ENCODE data around the gene MED22.

The MED22 gene

DNA sequence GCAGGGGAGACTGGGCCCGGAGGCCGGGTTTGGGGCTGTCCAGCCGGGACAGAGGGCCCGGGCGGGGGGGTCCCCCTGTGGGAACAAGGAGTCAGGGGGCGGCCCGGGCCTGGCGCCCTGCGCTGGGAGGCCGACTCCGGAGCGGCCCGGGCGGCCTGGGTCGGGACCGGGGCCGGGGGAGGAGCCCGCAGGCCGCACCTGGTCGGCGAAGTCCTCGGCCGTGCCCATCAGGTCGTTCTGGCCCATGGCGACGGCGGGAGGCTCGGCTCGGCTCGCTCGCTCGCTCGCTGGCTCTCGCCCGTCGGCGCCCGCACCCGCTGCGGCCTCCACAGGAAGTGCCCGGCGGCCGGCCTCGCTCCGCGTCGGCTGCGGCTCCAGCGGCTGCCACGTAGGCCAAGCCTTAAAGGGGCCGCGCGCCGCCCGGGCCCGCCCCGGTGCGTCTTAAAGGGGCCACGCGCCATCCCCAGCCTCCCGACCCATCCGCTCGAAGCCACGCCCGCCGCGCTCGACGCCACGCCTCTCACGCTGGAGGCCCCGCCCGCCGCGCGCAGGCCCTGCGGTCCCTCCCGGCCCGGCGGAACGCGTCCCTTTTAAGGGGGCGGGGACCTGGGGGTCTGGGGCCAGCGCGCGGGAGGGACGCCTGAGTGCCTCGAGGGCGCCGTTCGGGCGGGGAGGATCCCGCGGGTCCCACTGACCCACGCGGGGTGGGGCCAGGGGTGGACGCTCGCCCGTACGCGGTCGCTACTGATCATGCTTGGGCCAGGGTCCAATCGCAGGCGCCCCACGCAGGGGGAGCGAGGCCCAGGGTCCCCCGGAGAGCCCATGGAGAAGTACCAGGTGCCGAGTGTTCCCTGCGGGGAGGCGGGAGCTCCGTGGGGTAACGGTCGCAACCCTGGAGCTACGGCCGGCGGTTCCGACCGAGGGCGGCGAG is 28.1 kb upstream of the MED22 start, which contains the start of the genes STKLD1 and SURF4 (continued):
- TF ChIP-seq, protein P1, sequence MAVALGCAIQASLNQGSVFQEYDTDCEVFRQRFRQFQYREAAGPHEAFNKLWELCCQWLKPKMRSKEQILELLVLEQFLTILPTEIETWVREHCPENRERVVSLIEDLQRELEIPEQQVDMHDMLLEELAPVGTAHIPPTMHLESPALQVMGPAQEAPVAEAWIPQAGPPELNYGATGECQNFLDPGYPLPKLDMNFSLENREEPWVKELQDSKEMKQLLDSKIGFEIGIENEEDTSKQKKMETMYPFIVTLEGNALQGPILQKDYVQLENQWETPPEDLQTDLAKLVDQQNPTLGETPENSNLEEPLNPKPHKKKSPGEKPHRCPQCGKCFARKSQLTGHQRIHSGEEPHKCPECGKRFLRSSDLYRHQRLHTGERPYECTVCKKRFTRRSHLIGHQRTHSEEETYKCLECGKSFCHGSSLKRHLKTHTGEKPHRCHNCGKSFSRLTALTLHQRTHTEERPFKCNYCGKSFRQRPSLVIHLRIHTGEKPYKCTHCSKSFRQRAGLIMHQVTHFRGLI (tag by site-specific recombination; IDR thresholded peaks at IDR 0.05), result 0 out of 2 replicates have a peak, but pooled peaks have one; percentile 52
- TF ChIP-seq, protein P2, sequence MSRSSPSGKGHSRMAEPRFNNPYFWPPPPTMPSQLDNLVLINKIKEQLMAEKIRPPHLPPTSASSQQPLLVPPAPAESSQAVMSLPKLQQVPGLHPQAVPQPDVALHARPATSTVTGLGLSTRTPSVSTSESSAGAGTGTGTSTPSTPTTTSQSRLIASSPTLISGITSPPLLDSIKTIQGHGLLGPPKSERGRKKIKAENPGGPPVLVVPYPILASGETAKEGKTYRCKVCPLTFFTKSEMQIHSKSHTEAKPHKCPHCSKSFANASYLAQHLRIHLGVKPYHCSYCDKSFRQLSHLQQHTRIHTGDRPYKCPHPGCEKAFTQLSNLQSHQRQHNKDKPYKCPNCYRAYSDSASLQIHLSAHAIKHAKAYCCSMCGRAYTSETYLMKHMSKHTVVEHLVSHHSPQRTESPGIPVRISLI (tag by site-specific recombination; IDR thresholded peaks at IDR 0.05), result no peak
- TF ChIP-seq ZNF169 (tag by site-specific recombination; IDR thresholded peaks at IDR 0.05) (no peak), ZNF354C (tag by site-specific recombination; IDR thresholded peaks at IDR 0.05; ENCODE audit: borderline replicate concordance, low read depth) (no peak), ZNF596 (tag by site-specific recombination; IDR thresholded peaks at IDR 0.05) (peak; percentile 84), ZNF660 (tag by site-specific recombination; IDR thresholded peaks at IDR 0.05) (no peak; the same call in 1 of the 2 replicates), ZXDB (tag by site-specific recombination; IDR thresholded peaks at IDR 0.05) (0 out of 2 replicates have a peak, but pooled peaks have one; percentile 31), ZFHX2 (tag by site-specific recombination; conservative IDR thresholded peaks at IDR 0.05) (peak; percentile 38; the same call in 1 of the 2 replicates), ZNF366 (tag by site-specific recombination; conservative IDR thresholded peaks at IDR 0.05) (no peak), ZFP37 (tag by site-specific recombination; IDR thresholded peaks at IDR 0.05) (no peak), OVOL3 (tag by site-specific recombination; IDR thresholded peaks at IDR 0.05) (no peak), MEIS1 (CRISPR knock-in tag; IDR thresholded peaks at IDR 0.05; ENCODE audit: borderline replicate concordance) (no peak), SP2 (tag by site-specific recombination; IDR thresholded peaks at IDR 0.05) (peak; percentile 52), ZSCAN23 (tag by site-specific recombination; IDR thresholded peaks at IDR 0.05) (no peak), ZNF146 (tag by site-specific recombination; IDR thresholded peaks at IDR 0.05) (no peak), ZNF155 (tag by site-specific recombination; IDR thresholded peaks at IDR 0.05) (no peak), ZNF843 (tag by site-specific recombination; IDR thresholded peaks at IDR 0.05) (0 out of 2 replicates have a peak, but pooled peaks have one; percentile 15)
- TF ChIP-seq, protein P3, sequence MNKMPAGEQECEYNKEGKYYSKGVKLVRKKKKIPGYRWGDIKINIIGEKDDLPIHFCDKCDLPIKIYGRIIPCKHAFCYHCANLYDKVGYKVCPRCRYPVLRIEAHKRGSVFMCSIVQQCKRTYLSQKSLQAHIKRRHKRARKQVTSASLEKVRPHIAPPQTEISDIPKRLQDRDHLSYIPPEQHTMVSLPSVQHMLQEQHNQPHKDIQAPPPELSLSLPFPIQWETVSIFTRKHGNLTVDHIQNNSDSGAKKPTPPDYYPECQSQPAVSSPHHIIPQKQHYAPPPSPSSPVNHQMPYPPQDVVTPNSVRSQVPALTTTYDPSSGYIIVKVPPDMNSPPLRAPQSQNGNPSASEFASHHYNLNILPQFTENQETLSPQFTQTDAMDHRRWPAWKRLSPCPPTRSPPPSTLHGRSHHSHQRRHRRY (tag by site-specific recombination; IDR thresholded peaks at IDR 0.05), result no peak
- TF ChIP-seq, protein P4, sequence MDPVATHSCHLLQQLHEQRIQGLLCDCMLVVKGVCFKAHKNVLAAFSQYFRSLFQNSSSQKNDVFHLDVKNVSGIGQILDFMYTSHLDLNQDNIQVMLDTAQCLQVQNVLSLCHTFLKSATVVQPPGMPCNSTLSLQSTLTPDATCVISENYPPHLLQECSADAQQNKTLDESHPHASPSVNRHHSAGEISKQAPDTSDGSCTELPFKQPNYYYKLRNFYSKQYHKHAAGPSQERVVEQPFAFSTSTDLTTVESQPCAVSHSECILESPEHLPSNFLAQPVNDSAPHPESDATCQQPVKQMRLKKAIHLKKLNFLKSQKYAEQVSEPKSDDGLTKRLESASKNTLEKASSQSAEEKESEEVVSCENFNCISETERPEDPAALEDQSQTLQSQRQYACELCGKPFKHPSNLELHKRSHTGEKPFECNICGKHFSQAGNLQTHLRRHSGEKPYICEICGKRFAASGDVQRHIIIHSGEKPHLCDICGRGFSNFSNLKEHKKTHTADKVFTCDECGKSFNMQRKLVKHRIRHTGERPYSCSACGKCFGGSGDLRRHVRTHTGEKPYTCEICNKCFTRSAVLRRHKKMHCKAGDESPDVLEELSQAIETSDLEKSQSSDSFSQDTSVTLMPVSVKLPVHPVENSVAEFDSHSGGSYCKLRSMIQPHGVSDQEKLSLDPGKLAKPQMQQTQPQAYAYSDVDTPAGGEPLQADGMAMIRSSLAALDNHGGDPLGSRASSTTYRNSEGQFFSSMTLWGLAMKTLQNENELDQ (tag by site-specific recombination; IDR thresholded peaks at IDR 0.05; ENCODE audit: low read depth), result no peak
- TF ChIP-seq, protein P5, sequence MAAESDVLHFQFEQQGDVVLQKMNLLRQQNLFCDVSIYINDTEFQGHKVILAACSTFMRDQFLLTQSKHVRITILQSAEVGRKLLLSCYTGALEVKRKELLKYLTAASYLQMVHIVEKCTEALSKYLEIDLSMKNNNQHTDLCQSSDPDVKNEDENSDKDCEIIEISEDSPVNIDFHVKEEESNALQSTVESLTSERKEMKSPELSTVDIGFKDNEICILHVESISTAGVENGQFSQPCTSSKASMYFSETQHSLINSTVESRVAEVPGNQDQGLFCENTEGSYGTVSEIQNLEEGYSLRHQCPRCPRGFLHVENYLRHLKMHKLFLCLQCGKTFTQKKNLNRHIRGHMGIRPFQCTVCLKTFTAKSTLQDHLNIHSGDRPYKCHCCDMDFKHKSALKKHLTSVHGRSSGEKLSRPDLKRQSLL (tag by site-specific recombination; IDR thresholded peaks at IDR 0.05), result peak; percentile 18; the same call in 1 of the 2 replicates
- TF ChIP-seq, protein P6, sequence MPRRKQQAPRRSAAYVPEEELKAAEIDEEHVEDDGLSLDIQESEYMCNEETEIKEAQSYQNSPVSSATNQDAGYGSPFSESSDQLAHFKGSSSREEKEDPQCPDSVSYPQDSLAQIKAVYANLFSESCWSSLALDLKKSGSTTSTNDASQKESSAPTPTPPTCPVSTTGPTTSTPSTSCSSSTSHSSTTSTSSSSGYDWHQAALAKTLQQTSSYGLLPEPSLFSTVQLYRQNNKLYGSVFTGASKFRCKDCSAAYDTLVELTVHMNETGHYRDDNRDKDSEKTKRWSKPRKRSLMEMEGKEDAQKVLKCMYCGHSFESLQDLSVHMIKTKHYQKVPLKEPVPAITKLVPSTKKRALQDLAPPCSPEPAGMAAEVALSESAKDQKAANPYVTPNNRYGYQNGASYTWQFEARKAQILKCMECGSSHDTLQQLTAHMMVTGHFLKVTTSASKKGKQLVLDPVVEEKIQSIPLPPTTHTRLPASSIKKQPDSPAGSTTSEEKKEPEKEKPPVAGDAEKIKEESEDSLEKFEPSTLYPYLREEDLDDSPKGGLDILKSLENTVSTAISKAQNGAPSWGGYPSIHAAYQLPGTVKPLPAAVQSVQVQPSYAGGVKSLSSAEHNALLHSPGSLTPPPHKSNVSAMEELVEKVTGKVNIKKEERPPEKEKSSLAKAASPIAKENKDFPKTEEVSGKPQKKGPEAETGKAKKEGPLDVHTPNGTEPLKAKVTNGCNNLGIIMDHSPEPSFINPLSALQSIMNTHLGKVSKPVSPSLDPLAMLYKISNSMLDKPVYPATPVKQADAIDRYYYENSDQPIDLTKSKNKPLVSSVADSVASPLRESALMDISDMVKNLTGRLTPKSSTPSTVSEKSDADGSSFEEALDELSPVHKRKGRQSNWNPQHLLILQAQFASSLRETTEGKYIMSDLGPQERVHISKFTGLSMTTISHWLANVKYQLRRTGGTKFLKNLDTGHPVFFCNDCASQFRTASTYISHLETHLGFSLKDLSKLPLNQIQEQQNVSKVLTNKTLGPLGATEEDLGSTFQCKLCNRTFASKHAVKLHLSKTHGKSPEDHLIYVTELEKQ (tag by site-specific recombination; IDR thresholded peaks at IDR 0.05; ENCODE audit: borderline replicate concordance), result no peak
- TF ChIP-seq, protein P7, sequence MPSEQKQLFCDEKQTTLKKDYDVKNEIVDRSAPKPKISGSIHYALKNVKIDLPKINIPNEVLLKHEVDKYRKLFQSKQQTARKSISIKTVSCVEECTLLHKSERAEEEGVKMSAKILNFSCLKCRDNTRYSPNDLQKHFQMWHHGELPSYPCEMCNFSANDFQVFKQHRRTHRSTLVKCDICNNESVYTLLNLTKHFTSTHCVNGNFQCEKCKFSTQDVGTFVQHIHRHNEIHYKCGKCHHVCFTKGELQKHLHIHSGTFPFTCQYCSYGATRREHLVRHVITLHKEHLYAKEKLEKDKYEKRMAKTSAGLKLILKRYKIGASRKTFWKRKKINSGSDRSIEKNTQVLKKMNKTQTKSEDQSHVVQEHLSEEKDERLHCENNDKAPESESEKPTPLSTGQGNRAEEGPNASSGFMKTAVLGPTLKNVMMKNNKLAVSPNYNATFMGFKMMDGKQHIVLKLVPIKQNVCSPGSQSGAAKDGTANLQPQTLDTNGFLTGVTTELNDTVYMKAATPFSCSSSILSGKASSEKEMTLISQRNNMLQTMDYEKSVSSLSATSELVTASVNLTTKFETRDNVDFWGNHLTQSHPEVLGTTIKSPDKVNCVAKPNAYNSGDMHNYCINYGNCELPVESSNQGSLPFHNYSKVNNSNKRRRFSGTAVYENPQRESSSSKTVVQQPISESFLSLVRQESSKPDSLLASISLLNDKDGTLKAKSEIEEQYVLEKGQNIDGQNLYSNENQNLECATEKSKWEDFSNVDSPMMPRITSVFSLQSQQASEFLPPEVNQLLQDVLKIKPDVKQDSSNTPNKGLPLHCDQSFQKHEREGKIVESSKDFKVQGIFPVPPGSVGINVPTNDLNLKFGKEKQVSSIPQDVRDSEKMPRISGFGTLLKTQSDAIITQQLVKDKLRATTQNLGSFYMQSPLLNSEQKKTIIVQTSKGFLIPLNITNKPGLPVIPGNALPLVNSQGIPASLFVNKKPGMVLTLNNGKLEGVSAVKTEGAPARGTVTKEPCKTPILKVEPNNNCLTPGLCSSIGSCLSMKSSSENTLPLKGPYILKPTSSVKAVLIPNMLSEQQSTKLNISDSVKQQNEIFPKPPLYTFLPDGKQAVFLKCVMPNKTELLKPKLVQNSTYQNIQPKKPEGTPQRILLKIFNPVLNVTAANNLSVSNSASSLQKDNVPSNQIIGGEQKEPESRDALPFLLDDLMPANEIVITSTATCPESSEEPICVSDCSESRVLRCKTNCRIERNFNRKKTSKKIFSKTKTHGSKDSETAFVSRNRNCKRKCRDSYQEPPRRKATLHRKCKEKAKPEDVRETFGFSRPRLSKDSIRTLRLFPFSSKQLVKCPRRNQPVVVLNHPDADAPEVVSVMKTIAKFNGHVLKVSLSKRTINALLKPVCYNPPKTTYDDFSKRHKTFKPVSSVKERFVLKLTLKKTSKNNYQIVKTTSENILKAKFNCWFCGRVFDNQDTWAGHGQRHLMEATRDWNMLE (tag by site-specific recombination; conservative IDR thresholded peaks at IDR 0.05; ENCODE audit: low read depth), result no peak

All from HEK293 (cell line).